GM18861 (cell line): ENCODE results near the gene TMEM240.

Experiments used
- ATAC-seq: cut with Tn5 transposase; IDR thresholded peaks from one replicate; pipeline ENCODE4 v1.9.1; 2021; ENCODE audit not compliant: unreplicated experiment

Gene TMEM240

DNA sequence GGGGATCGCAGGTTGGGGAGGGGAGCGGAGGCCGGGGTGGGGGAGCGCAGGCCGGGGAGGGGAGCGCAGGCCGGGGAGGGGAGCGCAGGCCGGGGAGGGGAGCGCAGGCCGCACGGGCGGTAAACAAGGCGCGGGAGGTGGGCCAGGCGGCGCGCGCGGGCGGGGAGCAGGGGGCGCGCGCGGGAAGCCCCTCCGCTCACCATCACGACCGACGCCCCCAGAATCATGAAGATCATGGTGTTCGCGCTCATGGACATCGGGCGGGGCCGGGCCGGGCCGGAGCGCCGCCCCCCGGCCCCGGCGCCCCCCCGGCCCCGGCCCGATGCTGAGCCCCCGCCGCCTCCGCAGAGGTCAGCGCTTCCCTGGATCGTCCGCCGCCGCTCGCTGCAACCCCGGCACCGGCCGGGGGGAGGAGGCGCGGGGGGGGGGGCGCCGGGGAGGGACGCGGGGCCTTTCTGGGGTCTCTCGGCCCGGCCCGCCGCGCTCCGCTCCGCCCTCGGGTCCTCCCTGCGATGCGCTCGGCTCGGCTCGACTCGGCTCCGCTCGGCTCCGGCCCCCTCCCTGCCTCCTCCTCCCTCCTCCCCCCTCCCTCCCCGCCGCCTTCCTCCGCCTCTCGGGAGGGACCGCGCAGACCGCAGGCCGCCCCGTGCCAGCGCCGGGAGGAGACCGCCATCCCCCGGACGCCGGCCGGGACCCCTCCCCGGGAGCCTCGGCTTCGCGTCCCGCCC is at the start of gene TMEM240:
TMEM240 (minus strand) TSS at position 535 of the 728 bp plus-strand sequence; CDS start at position 257, 278 bp downstream.
- ATAC-seq: no peak

DNA sequence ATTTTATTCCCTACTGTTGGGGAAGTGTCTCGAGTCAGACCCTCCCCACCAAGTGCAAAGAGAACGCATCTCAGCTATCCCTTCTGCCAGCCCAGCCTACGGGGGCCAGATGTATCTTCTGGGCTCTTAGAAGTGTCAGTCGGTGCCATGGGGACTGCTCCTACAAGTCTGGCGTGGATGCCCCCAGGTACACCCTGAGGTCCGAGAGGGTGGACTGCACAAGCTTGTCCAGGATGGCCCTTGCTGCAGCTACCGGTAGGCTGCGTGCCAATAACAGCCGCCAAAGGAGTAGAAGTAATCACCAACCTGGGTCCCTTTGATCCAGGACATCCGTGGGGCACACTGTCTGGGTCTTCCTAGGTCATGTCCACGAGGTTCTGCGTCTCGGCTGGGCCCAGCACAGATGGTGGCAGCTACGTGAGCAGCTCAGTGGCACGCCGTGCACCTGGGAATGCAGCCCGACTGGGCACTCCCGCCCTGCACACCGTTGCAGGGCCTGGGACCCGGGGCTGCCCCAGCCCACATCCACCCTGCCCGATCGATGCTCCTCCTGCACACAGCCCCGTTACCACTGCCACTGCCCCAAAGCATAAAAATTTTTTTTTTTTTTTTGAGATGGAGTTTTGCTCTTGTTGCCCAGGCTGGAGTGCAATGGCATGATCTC is 43.1 kb upstream of the TMEM240 start:
- no peak for ATAC-seq

DNA sequence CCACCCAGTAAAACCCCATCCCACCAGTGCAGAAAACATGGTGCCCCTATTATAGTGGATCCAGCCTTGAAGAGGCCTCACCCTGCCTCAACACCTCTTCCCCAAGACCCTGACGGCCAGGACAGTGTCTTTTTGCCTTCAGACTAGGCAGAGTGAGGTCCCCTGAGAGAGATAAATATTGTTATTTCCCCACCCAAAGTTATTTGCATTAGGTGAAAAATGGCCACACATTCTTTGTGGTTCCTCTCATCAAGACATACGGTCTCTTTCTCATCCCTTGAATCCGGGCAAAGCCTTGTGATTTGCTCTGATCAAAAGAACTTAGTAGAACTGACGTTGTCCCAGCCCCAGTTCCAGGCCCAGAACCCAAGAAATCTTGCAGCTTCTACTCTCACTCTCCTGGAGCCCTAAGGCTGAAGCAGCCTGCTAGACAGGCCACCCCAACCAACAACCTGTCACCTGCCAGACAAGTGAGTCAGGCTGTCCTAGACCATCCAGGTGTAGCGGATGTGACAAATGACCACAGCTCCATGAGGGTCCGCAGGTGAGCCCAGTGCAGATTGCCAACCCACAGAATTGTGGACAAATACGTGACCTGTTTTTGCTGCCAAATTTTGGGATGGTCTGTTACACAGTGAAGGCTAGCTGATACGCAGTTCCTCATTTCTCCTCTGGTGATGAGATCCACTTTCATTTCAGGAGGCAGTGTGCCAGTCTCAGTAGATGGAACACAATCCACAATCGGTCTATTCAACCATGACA is 42.3 kb upstream of the TMEM240 start:
- ATAC-seq: no peak

DNA sequence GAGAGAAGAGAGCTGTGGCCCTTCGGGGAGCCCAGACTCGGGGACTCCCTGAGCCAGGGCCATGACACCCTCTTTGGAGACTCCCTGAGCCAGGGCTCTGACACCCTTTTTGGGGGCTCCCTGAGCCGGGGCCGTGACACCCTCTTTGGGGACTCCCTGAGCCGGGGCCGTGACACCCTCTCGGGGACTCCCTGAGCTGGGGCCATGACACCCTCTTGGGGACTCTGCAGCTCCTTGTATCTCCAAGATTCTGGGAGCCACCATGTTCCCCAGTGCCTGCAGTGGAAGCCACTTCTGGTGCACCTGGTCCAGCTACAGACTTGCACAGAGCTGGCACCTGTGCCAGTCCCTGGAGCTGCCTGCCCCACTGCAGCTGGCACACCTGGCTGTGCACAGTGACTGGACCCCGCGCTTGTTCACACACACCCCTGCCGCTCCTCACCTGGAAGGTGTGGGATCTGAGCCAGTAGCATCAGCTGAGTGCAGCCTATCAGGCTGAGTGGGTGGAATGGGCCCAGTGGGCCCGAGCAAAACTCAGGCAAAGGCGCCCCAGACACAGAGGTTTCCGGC is 38.0 kb upstream of the TMEM240 start:
- no peak for ATAC-seq

DNA sequence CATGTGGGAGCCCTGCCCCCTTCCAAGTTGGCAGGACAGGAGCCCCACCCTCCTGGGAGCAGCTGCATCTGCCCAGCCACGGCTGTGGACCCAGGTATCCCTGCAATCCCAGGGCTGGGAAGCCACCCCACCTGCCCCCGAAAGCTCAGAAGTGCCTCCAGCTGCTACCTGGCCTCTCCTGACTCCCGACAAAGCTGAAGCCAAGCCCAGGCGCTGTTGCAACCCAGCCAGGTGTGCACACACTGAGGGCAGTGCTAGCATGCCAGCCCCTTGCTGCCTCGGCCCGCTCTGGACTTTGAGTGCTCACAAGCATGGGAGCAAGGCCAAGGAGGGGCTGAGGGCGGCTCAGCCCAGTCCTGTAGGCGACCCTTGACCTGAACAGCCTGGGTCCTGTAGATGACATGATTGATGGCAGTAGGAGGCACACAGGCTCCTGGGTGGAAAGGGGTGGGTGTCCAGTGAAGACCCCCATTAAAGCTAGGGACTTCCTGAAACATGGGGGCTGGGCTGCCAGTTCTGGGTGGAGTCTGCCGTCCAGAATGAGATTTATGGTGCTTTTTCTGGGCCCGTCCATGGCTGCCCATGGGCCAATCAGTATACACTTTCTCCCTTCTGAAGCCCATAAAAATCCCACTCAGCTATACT is 37.1 kb upstream of the TMEM240 start:
- no peak for ATAC-seq

DNA sequence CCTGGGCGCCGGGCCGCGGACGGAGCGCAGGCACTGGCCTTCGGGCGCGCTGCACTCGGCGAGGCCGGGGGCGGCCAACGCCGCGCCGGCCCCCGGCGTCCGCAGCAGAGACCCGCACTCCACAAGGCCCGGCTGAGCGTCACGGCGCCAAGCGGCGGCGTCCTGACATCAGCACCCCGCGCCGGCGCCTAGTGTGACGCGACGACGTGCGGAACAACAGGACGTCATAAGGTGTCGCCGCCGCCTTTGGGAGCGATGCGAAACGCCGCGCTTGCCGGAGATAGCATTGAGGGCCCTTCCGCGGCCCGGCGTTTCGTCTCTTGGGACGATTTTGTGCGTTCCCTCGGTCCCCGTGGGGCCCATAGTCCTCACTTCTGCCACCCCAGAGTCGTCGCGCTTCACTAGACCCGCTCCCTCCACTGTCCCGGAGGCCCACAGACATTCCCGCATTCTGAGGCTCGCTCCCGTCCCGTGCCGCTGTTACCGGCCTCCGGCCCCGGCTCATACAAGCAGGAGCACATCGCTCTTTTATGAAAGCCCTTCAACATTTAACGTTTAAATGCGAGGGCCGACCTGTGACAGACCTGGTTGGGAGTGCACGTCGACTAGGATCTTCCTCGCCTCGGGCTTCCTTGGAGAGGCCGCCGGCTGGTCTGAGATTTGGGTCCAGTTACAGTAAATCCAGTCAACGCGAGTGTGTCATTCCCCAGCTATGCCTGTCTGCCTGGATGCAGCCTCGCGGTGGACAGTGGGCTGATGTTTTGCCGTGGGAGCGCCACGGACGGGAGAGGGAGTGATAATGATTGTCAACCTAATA is 34.5 kb upstream of the TMEM240 start, which contains the start of gene SSU72:
SSU72 (minus strand) TSS at position 143 of the 817 bp plus-strand sequence. CDS start 306 bp downstream, outside the sequence.
- peak; percentile 71 for ATAC-seq

DNA sequence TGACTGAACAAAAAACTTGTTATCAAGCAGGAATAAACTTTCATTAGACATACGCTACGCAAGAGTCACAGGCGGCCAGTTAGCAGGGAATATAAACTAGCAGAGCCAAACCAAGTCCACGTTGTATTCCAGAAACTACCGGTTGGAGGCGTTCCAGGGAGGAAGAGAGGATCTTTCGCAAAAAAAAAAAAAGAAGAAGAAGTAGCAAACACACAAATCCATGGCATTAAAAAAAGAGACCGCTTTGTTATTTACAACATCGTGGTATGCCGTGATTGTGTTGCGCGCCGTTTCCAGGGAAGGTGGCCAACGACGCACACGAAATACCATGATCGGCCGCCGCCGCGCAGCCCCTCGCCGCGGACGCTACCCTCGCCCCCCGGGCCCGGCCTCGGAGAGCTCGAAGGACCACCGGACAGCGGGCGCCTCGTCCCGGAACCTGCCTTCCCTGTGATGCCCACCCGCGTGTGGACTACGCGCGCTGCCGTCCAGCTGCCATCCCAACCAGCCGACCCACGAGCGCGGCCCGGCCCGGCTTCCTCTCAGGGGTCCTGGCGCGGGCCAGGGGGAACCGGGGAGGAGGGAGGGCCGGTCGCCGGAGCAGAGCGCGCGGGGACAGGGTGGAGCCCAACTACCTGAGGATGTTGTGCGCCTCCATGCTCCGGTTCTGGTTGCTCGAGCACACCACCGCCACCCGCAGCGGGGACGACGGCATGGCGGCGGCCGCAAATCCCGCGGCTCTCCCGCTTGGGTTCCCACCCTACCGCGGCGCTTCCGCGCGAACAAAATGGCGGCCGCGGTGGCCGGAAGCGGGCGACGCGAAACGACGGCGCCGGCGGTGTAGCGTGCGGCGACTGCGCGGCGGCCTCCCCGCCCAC is 33.7 kb upstream of the TMEM240 start:
- ATAC-seq: peak; percentile 53

DNA sequence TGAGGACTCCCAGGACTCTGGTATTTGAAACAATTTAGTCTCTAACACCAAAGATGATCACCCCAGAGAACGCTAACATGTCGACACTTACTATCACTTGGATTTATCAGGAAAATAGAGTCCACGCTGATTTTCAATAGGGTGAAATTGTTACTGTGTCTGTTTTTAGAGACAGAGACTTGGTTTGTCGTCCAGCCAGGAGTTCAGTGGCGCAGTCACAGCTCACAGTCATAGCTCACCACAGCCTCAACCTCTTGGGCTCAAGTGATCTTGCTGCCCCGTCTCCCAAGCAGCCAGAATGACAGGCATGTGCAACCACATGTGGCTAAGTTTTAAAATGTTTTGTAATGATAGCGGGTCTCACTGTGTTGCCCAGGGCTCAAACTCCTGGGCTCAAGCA is 28.9 kb upstream of the TMEM240 start:
- no peak for ATAC-seq

DNA sequence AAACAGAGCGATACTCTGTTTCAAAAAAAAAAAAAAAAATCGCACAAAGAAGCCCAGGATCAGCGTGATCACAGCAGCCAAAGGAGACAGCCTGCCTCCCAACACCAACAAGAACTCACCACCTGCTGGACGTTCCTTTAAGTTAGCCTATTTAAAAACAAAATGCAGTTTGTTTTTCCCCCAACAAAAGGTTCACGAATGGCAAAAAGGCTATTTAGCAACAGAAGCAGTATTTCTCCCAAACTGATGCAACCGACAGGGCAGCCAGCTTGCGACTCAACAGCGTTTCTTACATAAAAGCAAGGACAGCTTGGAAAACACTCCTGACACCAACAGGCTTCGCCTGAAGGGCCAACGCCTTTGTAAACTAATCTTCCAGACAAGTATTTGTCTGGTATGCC is 27.5 kb upstream of the TMEM240 start:
- no peak for ATAC-seq

DNA sequence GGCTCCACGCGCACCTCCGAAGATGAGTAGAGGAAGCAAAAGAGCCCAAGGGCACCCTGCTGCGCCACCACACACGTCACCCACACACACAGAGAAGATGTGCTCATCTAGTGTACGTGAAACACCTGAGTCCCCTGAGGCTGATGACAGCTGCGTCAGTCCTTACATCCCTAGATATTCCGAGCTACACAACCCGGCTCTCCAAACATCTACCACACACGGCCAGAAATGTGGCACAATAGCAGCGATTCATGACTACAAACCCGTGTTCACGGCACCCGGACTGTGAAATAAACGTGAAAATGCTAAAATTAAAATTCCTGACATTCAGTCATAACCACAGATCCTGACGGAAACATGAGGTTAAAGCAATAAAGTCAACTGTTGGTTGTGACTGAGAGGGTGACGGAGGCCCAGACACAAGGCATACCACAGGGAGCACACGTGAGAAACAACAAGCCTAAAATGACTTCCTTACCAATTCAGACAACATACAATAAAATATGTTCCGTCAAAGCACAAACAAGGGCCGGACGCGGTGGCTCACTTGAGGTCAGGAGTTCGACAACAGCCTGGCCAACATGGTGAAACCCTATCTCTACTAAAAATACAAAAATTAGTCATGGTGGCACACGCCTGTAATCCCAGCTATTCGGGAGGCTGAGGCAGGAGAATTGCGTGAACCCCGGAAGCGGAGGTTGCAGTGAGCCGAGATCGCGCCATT is 26.9 kb upstream of the TMEM240 start:
- ATAC-seq: no peak

DNA sequence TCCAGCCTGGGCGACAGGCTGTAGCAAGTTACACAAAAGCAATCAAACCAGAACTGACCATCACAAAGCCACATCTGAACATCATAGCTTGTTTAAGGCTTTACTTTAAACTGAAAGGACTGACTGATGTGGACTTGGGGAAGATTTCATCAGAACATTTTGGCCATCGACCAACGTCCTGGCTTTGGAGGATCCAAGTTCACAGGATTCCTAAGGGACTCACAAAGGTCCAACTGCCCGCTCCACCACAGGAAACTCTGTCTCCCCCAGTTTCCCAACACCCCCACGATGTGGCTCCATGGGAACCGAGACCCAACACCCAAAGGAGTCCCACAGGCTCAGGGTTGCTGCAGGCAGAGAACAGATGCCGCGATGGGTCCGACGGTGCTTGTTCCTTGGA is 24.9 kb upstream of the TMEM240 start:
- ATAC-seq: no peak

DNA sequence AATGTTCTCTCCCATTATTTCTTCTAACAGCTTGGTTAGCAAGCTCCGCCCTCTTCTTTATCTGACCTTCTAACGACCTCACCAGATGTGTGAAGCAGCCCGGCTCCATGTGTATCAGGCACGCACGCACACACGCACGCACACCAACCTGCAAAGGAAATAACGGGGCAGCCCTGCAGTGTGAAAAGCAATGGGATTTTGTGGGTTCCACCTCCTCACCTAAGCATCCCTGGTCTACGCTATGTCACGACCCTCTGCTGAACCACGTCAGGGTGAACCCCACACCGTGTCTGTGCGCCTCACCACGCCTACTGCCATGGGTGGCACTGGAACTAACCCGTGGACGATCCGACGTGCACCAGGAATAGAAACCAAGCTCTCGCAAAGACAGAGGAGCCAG is 23.8 kb upstream of the TMEM240 start:
- ATAC-seq: no peak

DNA sequence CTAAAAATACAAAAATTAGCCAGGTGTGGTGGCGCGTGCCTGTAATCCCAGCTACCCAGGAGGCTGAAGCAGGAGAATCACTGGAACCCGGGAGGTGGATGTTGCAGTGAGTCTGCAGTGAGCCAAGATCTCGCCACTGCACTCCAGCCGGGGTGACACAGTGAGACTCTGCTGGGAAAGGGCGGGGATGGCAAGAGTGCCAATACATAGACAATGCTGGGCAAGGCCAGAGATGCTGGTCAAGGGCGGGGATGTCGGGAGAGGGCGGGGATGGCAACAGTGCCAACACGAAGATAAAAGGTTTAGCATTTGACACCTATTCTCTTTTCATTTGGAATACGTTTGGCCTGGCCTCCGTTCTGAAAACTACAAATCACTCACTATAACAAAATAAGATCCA is 23.3 kb upstream of the TMEM240 start:
- ATAC-seq: no peak

DNA sequence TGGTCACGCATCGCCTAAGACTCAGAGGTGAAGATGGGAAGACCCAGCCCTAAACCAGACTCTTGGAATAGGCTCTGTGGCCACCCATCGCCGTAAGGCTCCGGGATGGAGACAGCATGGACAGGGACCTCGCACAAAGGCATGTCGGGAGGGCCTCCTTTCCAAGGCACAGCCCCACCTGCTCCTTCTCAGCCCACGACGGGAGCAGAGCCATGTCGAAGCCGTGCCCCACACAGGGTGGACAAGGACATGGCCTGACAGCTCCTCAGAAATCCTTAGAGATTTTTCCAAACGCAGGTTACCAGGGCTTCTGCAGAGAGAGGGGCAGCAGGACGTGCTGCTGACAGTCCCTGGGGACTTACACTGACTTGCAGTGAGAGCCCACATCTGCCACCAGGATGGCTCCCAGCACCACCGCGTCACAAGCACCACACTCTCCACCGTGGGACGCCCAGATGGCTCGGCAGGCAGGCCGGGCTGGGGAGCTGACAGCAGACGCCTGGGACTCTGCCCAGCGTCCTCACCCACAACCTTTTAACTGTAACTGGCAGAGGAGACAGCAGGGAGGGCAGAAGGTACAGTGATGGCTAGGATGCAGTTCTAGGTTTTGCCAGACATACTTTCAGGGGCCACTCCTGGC is 22.3 kb upstream of the TMEM240 start:
- ATAC-seq: no peak

DNA sequence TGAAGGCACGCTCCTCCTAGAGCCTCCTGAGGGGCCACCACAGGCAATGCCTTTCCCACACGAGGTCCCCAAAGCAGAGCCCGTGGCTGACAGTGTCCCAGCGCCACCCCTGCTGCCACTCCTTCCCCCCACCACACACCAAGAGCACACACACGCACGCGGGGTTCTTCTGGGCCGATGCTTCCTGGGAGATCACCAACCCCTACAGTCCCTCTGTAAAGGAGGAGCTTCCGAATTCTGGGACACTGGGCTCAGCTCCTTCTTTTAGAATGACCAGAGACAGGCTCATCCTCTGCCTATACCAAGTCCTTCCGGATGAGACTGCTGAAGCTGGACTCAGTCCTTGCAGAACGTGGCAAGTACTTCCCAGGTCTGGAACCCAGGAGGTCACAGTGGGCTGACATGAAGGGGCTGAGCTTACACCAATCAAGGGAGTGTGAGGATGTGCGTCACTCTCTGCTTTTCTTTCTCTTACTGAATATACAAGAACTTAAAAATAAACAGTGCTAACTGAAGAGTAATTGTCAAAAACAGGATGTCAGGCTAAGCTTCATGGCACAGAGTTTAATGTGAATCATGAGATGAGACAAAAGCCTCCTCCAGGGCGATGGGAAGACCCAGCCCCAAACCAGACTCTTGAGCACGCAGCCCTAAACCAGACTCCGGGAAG is 21.5 kb upstream of the TMEM240 start:
- ATAC-seq: no peak

DNA sequence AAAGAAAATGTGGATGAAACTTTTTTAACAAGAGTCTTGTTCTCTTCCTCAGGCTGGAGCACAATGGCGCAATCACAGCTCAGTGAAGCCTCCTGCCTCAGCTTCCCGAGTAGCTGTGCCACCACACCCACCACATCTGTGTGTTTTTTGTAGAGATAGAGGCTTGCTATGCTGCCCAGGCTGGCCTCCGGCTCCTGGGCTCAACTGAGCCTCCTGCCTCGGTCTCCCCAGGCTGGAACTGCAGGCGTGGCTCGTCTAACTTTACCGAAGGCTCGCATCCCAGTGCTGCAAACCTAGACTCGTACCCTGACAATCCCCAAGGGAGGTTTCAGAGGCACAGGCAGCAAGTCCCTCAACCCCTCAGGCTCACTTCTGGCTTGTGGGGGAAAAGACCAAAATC is 19.8 kb upstream of the TMEM240 start:
- no peak for ATAC-seq

DNA sequence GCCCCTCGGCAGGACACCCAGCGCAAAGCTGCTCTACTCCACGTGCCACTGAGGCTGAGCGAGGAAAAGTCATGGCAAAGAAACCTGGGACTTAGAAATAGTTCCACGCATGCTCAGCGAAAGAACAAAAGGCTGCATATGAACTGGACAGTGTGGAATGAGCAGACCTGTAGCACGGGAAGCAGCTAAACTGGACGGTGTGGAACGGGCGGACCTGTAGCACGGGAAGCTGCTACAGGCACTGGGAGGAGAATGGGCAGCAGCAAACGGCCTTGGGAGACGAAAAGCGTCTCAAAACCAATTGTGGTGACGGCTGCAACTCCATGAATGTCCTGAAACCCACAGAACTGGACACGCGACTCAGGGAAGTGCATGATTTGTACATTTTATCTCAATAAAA is 18.6 kb upstream of the TMEM240 start:
- no peak for ATAC-seq

DNA sequence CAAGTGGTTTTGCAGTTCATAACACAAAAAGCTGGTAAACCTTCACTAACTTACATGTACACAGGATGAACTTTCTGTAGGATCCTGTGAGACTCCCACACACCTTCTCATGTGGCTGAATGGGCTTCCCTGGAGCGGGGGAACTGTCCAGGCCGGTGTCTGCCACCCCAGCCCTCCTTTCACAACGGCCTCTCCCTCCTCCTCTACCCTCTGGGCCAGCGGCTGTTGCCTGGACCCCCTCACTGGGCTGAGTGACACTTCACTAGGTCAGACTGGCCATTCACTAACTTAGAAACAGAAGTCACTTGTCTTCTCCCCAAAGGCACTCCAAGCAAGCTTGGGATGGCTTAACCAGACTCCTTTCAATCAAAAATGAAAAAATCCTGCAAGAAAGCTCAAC is 18.2 kb upstream of the TMEM240 start:
- no peak for ATAC-seq
